Measurements from ENCODE around the gene DGKD.

DNA sequence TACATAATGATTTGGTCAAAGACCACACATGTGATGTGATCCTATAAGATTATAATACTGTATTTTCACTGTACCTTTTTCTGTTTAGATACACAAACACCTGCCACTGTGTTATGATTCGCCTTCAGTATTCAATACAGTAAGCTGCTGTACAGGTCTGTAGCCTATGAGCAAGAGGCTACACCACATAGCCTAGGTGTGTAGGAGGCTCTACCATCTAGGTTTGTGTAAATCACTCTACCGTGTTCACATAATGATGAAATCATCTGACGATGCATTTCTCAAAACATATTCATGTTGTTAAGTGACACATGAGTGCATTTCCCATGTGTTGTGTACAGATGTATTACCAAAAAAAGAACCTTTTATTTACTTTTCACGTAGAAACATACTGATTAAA lies 137.8 kb downstream of the DGKD start:
- TF ChIP-seq, protein P1, sequence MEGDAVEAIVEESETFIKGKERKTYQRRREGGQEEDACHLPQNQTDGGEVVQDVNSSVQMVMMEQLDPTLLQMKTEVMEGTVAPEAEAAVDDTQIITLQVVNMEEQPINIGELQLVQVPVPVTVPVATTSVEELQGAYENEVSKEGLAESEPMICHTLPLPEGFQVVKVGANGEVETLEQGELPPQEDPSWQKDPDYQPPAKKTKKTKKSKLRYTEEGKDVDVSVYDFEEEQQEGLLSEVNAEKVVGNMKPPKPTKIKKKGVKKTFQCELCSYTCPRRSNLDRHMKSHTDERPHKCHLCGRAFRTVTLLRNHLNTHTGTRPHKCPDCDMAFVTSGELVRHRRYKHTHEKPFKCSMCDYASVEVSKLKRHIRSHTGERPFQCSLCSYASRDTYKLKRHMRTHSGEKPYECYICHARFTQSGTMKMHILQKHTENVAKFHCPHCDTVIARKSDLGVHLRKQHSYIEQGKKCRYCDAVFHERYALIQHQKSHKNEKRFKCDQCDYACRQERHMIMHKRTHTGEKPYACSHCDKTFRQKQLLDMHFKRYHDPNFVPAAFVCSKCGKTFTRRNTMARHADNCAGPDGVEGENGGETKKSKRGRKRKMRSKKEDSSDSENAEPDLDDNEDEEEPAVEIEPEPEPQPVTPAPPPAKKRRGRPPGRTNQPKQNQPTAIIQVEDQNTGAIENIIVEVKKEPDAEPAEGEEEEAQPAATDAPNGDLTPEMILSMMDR (IDR thresholded peaks at IDR 0.05): no peak
- TF ChIP-seq POLR2AphosphoS5 (IDR thresholded peaks at IDR 0.05): no peak

Measured in prostate gland (tissue), 2 donors.